H9 (cell line): Measurements from ENCODE around the gene SH3TC1. TPM values are rescaled to one million over a fixed set of nuclear protein-coding genes. Genes with fewer than 3 reads are reported as not detected.

ENCODE experiments used
- DNase-seq: peaks from one replicate; pipeline ENCODE4 v3.0.0-alpha.2; 2017
- H2AFZ ChIP-seq: one replicate; pipeline ENCODE4 v1.6.1; 2013; ENCODE audit warnings: mild to moderate bottlenecking, low read length, control low read depth, moderate library complexity
- H2AK5ac ChIP-seq: 2 replicates; pipeline ENCODE4 v1.6.1; 2013; ENCODE audit warnings: low read length, control low read depth, mixed read lengths; ENCODE audit not compliant: insufficient read length
- H2BK120ac ChIP-seq: one replicate; pipeline ENCODE4 v1.6.1; 2013; ENCODE audit warnings: low read depth, mild to moderate bottlenecking, low read length, control low read depth, inconsistent platforms; ENCODE audit not compliant: poor library complexity, severe bottlenecking
- H2BK12ac ChIP-seq: 2 replicates; pipeline ENCODE4 v1.6.1; 2013; ENCODE audit warnings: low read length, control low read depth, mixed read lengths, low read depth; ENCODE audit not compliant: insufficient read length
- H2BK15ac ChIP-seq: 2 replicates; pipeline ENCODE4 v1.6.1; 2013; ENCODE audit warnings: low read depth, low read length, control low read depth
- H2BK20ac ChIP-seq: one replicate; pipeline ENCODE4 v1.6.1; 2013; ENCODE audit warnings: low read depth, mild to moderate bottlenecking, low read length, control low read depth, inconsistent platforms; ENCODE audit not compliant: poor library complexity, severe bottlenecking
- H2BK5ac ChIP-seq: 2 replicates; pipeline ENCODE4 v1.6.1; 2013; ENCODE audit warnings: low read length, control low read depth, mixed read lengths; ENCODE audit not compliant: insufficient read length
- H3K14ac ChIP-seq: 2 replicates; pipeline ENCODE4 v1.6.1; 2013; ENCODE audit warnings: low read length, control low read depth; ENCODE audit not compliant: insufficient read depth
- H3K18ac ChIP-seq: 2 replicates; pipeline ENCODE4 v1.6.1; 2013; ENCODE audit warnings: low read depth, mild to moderate bottlenecking, mixed read lengths, low read length, control low read depth; ENCODE audit not compliant: insufficient read length
- H3K23ac ChIP-seq: 2 replicates; pipeline ENCODE4 v1.6.1; 2013; ENCODE audit warnings: low read length, control low read depth, mixed read lengths, low read depth; ENCODE audit not compliant: insufficient read length
- H3K23me2 ChIP-seq: 2 replicates; pipeline ENCODE4 v1.6.1; 2013; ENCODE audit warnings: low read depth, mild to moderate bottlenecking, mixed read lengths, low read length, control low read depth; ENCODE audit not compliant: insufficient read length, poor library complexity, severe bottlenecking
- H3K27ac ChIP-seq: 2 replicates; pipeline ENCODE4 v1.5.1; 2013; ENCODE audit warnings: low read length, control low read depth, mixed read lengths, low read depth; ENCODE audit not compliant: insufficient read length
- H3K27me3 ChIP-seq: 2 replicates; pipeline ENCODE4 v1.6.1; 2013; ENCODE audit warnings: low read length, control low read depth, inconsistent platforms; ENCODE audit not compliant: insufficient read depth
- H3K4ac ChIP-seq: 2 replicates; pipeline ENCODE4 v1.6.1; 2013; ENCODE audit warnings: low read depth, mild to moderate bottlenecking, control low read depth, inconsistent platforms, low read length, moderate library complexity
- H3K4me1 ChIP-seq: 2 replicates; pipeline ENCODE4 v1.6.1; 2013; ENCODE audit warnings: low read length, control low read depth, inconsistent platforms; ENCODE audit not compliant: insufficient read depth
- H3K4me2 ChIP-seq: 2 replicates; pipeline ENCODE4 v1.6.1; 2013; ENCODE audit warnings: low read length, control low read depth, mixed read lengths; ENCODE audit not compliant: insufficient read length, insufficient read depth
- H3K56ac ChIP-seq: 2 replicates; pipeline ENCODE4 v1.6.1; 2013; ENCODE audit warnings: low read depth, mild to moderate bottlenecking, mixed read lengths, low read length, control low read depth; ENCODE audit not compliant: insufficient read length
- H3K79me1 ChIP-seq: 2 replicates; pipeline ENCODE4 v1.6.1; 2013; ENCODE audit warnings: low read depth, mild to moderate bottlenecking, moderate library complexity, low read length, control low read depth, inconsistent platforms; ENCODE audit not compliant: insufficient read depth, poor library complexity, severe bottlenecking
- H3K79me2 ChIP-seq: 2 replicates; pipeline ENCODE4 v1.6.1; 2013; ENCODE audit warnings: low read length, control low read depth, inconsistent platforms; ENCODE audit not compliant: insufficient read depth
- H3K9ac ChIP-seq: 2 replicates; pipeline ENCODE4 v1.6.1; 2013; ENCODE audit warnings: low read length, control low read depth, mixed read lengths; ENCODE audit not compliant: insufficient read length; ENCODE audit errors: extremely low read depth
- H3K9me3 ChIP-seq: one replicate; pipeline ENCODE4 v1.6.1; 2013; ENCODE audit warnings: low read depth, low read length, inconsistent platforms; ENCODE audit not compliant: control insufficient read depth
- H3T11ph ChIP-seq: one replicate; pipeline ENCODE4 v1.6.1; 2013; ENCODE audit warnings: mild to moderate bottlenecking, low read length, control low read depth, inconsistent platforms
- H4K20me1 ChIP-seq: one replicate; pipeline ENCODE4 v1.6.1; 2013; ENCODE audit not compliant: control insufficient read depth, insufficient read length, insufficient read depth
- H4K5ac ChIP-seq: 2 replicates; pipeline ENCODE4 v1.6.1; 2013; ENCODE audit warnings: low read depth, mild to moderate bottlenecking, mixed read lengths, low read length, control low read depth; ENCODE audit not compliant: insufficient read length
- H4K8ac ChIP-seq: replicated peaks from 2 replicates; pipeline ENCODE4 v1.6.1; 2013; ENCODE audit warnings: low read length, control low read depth, mixed read lengths, low read depth; ENCODE audit not compliant: insufficient read length
- H4K91ac ChIP-seq: 2 replicates; pipeline ENCODE4 v1.6.1; 2013; ENCODE audit warnings: low read depth, mild to moderate bottlenecking, moderate library complexity, mixed read lengths, low read length, control low read depth; ENCODE audit not compliant: insufficient read length
- H3K27ac Mint-ChIP-seq, 3 experiments: 2 replicates in 2 of 3; 3 replicates in 1 of 3; pipeline ENCODE4 v1.8.0; 2020 to 2021; ENCODE audit warnings: mixed read lengths in 3 of 3, mild to moderate bottlenecking in 1 of 3, moderate library complexity in 1 of 3
- H3K27me3 Mint-ChIP-seq: 2 replicates; pipeline ENCODE4 v1.8.0; 2021; ENCODE audit warnings: low read depth, mild to moderate bottlenecking, moderate library complexity, mixed read lengths
- H3K36me3 Mint-ChIP-seq, 3 experiments: 2 replicates in 2 of 3; 3 replicates in 1 of 3; pipeline ENCODE4 v1.8.0; 2020 to 2021; ENCODE audit warnings: low read depth in 3 of 3, mixed read lengths in 3 of 3; ENCODE audit not compliant: insufficient read depth in 1 of 3
- H3K4me1 Mint-ChIP-seq, 2 experiments: 2 replicates each; pipeline ENCODE4 v1.8.0; 2020; ENCODE audit warnings: mixed read lengths in 2 of 2
- H3K4me3 Mint-ChIP-seq, 2 experiments: 2 replicates in 1 of 2; 3 replicates in 1 of 2; pipeline ENCODE4 v1.8.0; 2020 to 2021; ENCODE audit warnings: mild to moderate bottlenecking in 2 of 2, mixed read lengths in 2 of 2, moderate library complexity in 1 of 2
- H3K9me3 Mint-ChIP-seq, 2 experiments: 2 replicates in 1 of 2; 3 replicates in 1 of 2; pipeline ENCODE4 v1.8.0; 2020; ENCODE audit warnings: mild to moderate bottlenecking in 2 of 2, mixed read lengths in 2 of 2, moderate library complexity in 1 of 2
- WGBS: extraction: QIAGEN DNeasy Blood & Tissue Kit; methylation state at CpG from one replicate; pipeline ENCODE4 v1.1.7; 2013; ENCODE audit warnings: missing lambda C conversion rate, low lambda C conversion rate, mixed read lengths; ENCODE audit not compliant: insufficient read length; ENCODE audit errors: extremely low coverage; 5-methylcytosine and 5-hydroxymethylcytosine counted together
- total RNA-seq: library from RNA; stranded (reverse); gene quantifications from 2 replicates; pipeline ENCODE4 v1.2.1, GENCODE V29; 2021
- TF ChIP-seq, protein P1 (sequence below): fragments of 200-600 bp; sonication (generic); conservative IDR thresholded peaks from 3 replicates; pipeline ENCODE4 v1.8.0; 2021; ENCODE audit warnings: antibody characterized with exemption, mild to moderate bottlenecking

SH3TC1 gene
- total RNA-seq, 1 experiment from 2014 or later, result 0.74 TPM

DNA sequence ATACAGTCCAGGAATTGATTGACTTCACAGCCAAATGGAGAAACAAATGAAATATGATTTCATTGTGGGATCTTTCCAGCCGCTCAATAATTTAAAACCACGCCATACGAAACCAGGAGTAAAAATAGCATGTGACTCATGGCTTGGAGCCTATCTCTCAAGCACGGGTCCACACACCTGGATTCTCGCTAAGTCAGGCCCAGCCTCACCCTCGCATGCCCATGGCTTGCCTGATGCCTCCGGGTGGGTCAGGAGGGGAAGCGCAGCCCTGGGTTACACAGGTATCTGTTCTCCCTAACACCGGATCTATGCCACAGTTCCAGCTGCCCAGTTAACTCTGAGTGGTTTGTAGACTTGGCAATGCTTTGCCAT is 34.9 kb upstream of the SH3TC1 start:
- H2AK5ac ChIP-seq, result no peak overlapping the region
- WGBS, result no CpG with 5 or more reads among the region's 9 CpGs
- H2AFZ ChIP-seq, result no peak overlapping the region
- no peak overlapping the region for H2BK120ac ChIP-seq
- H3K9ac ChIP-seq, result no peak overlapping the region
- no peak overlapping the region for H3T11ph ChIP-seq
- H3K4ac ChIP-seq, result no peak overlapping the region
- no peaks in the 10 kb centered on the region for H3K4me1 ChIP-seq
- H4K5ac ChIP-seq, result no peak overlapping the region
- no peaks in the 10 kb centered on the region for H3K79me2 ChIP-seq
- H3K23me2 ChIP-seq, result peaks cover 3% of the 10 kb centered on the region
- no peak overlapping the region for H3K4me2 ChIP-seq
- H3K36me3 Mint-ChIP-seq, result peaks cover 0 to 5% (median 4%) of the 10 kb centered on the region in 3 experiments; a peak in 2 of 7 replicates
- H4K20me1 ChIP-seq, result no peaks in the 10 kb centered on the region
- H3K4me1 Mint-ChIP-seq, result peaks cover 5 to 6% of the 10 kb centered on the region in 2 experiments
- peaks cover 5% of the 10 kb centered on the region for H3K9me3 ChIP-seq
- no peaks in the 10 kb centered on the region for H3K79me1 ChIP-seq
- H2BK5ac ChIP-seq, result no peak overlapping the region
- no peak overlapping the region for H3K18ac ChIP-seq
- H4K8ac ChIP-seq, result no peak overlapping the region
- H3K4me3 Mint-ChIP-seq, result no peak overlapping the region
- no peak overlapping the region for H3K14ac ChIP-seq
- no peak overlapping the region for H4K91ac ChIP-seq
- H3K27me3 Mint-ChIP-seq, result peaks cover 39% of the 10 kb centered on the region
- no peak overlapping the region for H3K23ac ChIP-seq
- H3K27me3 ChIP-seq, result no peaks in the 10 kb centered on the region
- no peak overlapping the region for H3K27ac Mint-ChIP-seq
- no peak overlapping the region for H3K27ac ChIP-seq
- H2BK20ac ChIP-seq, result no peak overlapping the region
- H3K56ac ChIP-seq, result no peak overlapping the region
- no peak for DNase-seq
- TF ChIP-seq, protein P1, sequence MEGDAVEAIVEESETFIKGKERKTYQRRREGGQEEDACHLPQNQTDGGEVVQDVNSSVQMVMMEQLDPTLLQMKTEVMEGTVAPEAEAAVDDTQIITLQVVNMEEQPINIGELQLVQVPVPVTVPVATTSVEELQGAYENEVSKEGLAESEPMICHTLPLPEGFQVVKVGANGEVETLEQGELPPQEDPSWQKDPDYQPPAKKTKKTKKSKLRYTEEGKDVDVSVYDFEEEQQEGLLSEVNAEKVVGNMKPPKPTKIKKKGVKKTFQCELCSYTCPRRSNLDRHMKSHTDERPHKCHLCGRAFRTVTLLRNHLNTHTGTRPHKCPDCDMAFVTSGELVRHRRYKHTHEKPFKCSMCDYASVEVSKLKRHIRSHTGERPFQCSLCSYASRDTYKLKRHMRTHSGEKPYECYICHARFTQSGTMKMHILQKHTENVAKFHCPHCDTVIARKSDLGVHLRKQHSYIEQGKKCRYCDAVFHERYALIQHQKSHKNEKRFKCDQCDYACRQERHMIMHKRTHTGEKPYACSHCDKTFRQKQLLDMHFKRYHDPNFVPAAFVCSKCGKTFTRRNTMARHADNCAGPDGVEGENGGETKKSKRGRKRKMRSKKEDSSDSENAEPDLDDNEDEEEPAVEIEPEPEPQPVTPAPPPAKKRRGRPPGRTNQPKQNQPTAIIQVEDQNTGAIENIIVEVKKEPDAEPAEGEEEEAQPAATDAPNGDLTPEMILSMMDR, result no peak
- H2BK12ac ChIP-seq, result no peak overlapping the region
- H3K9me3 Mint-ChIP-seq, result peaks cover 13 to 14% of the 10 kb centered on the region in 2 experiments
- no peak overlapping the region for H2BK15ac ChIP-seq
